Stimulated activated CD8-positive, alpha-beta memory T cell treated with anti-CD3 and anti-CD28 coated beads, Interleukin-7, amount 100 ng/mL, for 24 hours (primary cell): ENCODE measurements around the gene GABPB2.

Experiments
- DNase-seq: peaks from one replicate; pipeline ENCODE4 v3.0.0-alpha.2; 2020; ENCODE audit warnings: low read depth

The GABPB2 gene

GRCh38 chr1:151070474-151071276, at the start of gene GABPB2:
GABPB2 (plus strand) TSS chr1:151070761; CDS start chr1:151088190, 17,429 bp downstream.
- DNase-seq, result peak; percentile 79

GRCh38 chr1:151024540-151025146, 45.9 kb upstream of the GABPB2 start:
- peak; percentile 69 for DNase-seq

GRCh38 chr1:151026460-151026859, 44.1 kb upstream of the GABPB2 start:
- no peak for DNase-seq

GRCh38 chr1:151032164-151032563, 38.4 kb upstream of the GABPB2 start:
- DNase-seq, result no peak

GRCh38 chr1:151035167-151035566, 35.4 kb upstream of the GABPB2 start:
- DNase-seq, result no peak

- DNase-seq, result no peak
Observed at GRCh38 chr1:151036356-151036755, 34.2 kb upstream of the GABPB2 start, which contains the start of gene BNIPL. BNIPL (plus strand) TSS chr1:151036586; CDS start chr1:151036726, 140 bp downstream.

GRCh38 chr1:151037032-151037431, 33.5 kb upstream of the GABPB2 start:
- no peak for DNase-seq

- DNase-seq, result no peak
Observed at GRCh38 chr1:151039521-151039920, 31.0 kb upstream of the GABPB2 start.

GRCh38 chr1:151043163-151043562, 27.4 kb upstream of the GABPB2 start:
- DNase-seq, result no peak

GRCh38 chr1:151047591-151047924, 23.0 kb upstream of the GABPB2 start, which contains the start of gene C1orf56:
C1orf56 (plus strand) TSS chr1:151047751; CDS start chr1:151047848, 97 bp downstream.
- DNase-seq, result no peak

- no peak for DNase-seq
Observed at GRCh38 chr1:151047925-151048644, 22.5 kb upstream of the GABPB2 start.

GRCh38 chr1:151048645-151049032, 21.9 kb upstream of the GABPB2 start:
- DNase-seq, result no peak

- no peak for DNase-seq
Observed at GRCh38 chr1:151049458-151049857, 21.1 kb upstream of the GABPB2 start.

- DNase-seq, result no peak
Observed at GRCh38 chr1:151050051-151050688, 20.4 kb upstream of the GABPB2 start.

GRCh38 chr1:151051356-151052009, 19.1 kb upstream of the GABPB2 start:
- no peak for DNase-seq

GRCh38 chr1:151054971-151055547, 15.5 kb upstream of the GABPB2 start:
- DNase-seq, result no peak

GRCh38 chr1:151055581-151055980, 15.0 kb upstream of the GABPB2 start:
- DNase-seq, result no peak

GRCh38 chr1:151056149-151056548, 14.4 kb upstream of the GABPB2 start:
- DNase-seq, result no peak

GRCh38 chr1:151058692-151059091, 11.9 kb upstream of the GABPB2 start:
- no peak for DNase-seq

GRCh38 chr1:151059109-151060006, 11.2 kb upstream of the GABPB2 start, which contains the start of gene CDC42SE1:
CDC42SE1 (minus strand) TSS chr1:151059622; CDS start chr1:151055730, 3,892 bp downstream.
- peak; percentile 68 for DNase-seq
